ENCODE data around the gene GLTP.
"Not testable (repeated sequence)": the region's sequence is repeated elsewhere in the genome, so short reads cannot be mapped to it uniquely, and the experiment has no call there.

Gene GLTP, protein sequence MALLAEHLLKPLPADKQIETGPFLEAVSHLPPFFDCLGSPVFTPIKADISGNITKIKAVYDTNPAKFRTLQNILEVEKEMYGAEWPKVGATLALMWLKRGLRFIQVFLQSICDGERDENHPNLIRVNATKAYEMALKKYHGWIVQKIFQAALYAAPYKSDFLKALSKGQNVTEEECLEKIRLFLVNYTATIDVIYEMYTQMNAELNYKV

DNA sequence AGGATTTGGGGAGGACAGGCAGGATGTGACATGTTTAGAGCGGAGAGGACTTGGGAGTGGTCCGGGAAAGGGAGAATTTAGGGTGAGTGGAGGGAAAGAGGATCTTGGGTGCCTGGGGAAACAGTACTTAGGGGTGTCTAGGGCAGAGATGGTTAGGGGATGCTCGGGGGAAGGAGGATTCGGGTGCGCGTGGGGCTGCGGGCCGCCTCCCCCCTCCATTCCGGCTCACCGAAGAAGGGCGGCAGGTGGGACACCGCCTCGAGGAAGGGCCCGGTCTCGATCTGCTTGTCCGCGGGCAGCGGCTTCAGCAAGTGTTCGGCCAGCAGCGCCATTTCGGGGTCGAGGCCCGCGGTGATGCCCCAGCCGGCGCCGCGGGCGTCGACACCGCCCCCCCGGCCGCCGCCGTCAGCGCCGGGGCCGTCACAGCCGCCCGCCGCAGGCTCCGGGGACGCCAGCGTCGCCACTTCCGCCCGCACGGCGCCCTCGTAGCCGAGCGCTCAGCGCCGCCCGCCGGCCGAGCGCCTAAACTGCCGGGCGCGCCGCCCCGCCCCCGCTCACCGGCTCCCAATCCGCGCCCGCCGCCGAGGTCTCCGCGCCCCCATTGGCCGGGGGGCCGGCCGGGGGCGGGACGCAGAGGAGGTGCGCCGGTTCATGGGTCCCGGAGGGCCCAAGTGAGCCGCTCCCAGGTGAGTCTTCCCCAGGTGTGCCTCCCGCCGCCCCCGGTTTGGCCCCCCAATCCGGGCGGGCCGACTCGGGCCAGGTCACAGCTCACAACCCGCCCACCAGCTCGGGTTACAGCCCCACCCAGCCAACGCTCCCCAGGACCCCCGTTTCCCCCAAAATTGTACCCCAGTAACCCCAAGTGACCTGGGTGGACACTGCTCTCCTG, at the start of gene GLTP:
TSS of gene GLTP (minus strand) at position 499 of the 889 bp plus-strand sequence. CDS start at position 332, 167 bp downstream.
- DNase-seq: peak in 52 of 56 donors; percentile 16 to 88 (median 67)

DNA sequence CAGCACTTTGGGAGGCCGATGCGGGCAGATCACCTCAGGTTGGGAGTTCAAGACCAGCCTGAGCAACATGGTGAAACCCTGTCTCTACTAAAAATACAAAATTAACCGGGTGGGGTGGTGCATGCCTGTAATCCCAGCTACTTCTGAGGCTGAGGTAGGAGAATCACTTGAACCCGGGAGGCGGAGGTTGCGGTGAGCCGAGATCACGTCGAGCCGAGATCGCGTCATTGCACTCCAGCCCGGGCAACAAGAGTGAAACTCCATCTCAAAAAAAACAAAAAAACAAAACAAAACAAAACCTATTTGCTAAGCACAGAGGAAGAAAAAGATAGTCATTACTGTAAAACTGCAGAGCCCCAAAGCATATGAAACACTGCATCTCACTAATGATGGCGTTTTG, 49.0 kb upstream of the GLTP start:
- not testable (repeated sequence) for DNase-seq

DNA sequence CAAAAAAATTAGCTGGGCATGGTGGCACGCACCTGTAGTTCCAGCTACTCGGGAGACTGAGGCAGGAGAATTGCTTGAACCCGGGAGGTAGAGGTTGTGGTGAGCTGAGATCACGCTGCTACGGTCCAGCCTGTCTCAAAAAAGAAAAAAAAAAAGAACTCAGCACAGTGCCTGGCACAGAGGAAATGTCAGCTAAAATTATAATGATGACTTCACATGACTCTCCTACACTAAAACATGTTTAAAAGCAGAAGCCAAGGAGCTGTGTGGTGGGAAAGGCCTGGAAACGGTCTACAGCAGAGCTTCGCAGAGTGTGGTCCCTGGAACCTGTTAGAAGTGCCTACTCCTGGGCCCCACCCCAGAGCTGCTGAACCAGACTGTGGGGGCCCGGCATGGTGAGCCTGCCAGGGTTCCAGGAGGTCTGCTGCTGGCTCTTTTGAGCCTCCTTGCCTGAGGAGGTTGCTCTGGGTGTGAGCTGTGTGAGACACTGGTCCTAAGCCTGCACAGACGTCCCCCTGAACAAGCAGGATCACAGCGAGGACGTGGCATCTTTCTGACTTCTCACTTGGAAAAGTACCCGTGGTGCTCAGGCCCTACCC, 47.8 kb upstream of the GLTP start:
- no peak for DNase-seq

DNA sequence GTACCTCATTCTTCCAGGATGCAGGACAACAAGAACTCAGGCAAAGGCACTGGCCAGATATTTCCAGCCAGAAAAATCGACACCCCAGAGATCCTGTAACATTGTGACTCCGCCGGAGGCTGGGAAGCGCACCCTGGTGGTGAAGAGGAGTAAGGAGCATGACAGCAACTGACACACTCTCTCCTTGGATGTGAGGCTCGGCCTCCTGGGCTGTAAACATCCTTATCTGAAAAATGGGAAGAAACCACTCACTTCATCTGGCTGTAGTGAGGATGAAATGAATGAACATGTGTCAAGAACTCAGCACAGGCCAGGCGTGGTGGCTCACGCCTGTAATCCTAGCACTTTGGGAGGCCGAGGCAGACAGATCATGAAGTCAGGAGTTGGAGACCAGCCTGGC, 47.3 kb upstream of the GLTP start:
- peak in 1 of 56 donors; percentile 14 for DNase-seq

DNA sequence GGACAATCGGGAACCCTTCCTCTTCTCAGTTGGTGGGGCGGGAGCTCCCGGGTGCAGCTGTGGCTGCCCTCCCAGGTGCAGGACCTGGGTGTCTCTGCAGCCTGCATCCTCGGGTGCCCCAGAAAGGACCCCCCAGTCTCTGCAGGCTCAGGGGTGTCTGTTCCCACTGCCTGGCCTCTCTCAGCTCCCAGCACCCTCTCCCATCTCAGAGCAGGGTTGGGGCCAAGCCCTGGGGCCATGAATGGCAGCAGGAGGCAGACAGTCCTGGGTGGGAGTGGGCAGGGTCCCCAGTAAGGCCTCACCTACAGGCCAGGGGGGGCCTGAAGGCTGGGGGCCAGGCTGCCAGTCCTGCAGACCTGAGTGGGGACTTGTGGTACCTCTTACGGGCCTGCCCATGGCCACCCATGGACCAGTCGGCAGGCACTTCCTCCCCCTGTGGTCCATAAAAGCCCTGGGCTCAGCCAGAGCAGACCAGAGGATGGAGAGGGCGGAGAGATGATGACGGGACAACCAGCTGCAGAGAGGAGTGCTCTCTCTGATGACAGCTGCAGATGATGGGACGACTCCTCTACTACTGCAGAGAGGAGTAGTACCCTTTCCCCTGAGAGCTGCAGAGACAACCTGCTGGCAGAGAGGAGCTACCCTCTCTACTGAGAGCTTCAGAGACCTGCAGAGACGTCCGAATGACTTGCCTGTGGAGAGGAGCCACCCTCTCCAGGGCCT, 46.3 kb upstream of the GLTP start:
- DNase-seq: no peak

DNA sequence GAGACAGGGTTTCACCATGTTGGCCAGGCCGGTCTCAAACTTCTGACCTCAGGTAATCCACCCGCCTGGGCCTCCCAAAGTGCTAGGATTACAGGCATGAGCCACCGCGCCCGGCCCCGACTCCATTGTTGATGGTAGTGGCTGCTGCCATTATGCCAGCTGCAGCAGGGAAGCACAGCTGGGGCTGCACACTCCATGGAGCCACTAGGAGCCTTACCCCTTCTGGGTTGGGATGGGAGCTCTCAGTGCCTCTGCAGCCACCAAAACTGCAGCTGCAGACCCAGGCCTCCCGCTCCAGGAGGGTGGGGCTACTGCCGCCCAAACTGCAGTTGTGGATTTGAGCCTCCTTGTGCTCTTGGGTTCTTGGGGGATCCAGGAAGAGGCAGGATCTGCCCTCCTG, 45.7 kb upstream of the GLTP start:
- no peak for DNase-seq

DNA sequence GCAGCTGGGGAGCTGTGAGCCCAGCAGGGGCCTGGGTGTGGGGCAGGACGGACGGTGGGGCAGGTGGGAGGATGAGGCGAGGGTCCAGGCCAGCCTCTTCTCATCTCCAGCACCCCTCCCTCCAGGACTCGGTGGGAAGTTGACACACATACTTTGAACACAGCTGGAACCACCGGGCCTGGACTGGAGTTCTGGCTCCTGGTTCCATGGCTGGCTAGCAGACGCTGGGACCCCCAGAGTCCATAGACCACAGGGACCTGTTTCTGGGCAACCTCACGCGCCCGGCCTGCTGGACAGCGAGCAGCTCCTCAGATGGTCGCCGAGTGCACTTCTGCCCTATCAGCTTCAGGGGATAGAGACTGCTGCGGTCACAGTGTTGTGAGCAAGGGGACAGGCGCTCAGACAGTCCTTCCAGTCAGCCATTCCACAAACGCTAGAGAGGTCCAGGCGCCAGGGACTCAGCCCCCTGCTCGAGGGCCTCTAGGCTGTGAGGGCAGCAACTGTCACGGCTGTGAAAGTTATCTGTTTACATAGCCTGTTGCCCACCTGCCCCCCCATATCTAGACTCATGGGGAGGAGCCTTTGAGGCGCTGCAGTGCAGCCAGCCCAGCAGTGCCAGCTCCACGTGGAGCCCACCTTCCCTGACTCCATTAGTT, 45.0 kb upstream of the GLTP start:
- DNase-seq: no peak

DNA sequence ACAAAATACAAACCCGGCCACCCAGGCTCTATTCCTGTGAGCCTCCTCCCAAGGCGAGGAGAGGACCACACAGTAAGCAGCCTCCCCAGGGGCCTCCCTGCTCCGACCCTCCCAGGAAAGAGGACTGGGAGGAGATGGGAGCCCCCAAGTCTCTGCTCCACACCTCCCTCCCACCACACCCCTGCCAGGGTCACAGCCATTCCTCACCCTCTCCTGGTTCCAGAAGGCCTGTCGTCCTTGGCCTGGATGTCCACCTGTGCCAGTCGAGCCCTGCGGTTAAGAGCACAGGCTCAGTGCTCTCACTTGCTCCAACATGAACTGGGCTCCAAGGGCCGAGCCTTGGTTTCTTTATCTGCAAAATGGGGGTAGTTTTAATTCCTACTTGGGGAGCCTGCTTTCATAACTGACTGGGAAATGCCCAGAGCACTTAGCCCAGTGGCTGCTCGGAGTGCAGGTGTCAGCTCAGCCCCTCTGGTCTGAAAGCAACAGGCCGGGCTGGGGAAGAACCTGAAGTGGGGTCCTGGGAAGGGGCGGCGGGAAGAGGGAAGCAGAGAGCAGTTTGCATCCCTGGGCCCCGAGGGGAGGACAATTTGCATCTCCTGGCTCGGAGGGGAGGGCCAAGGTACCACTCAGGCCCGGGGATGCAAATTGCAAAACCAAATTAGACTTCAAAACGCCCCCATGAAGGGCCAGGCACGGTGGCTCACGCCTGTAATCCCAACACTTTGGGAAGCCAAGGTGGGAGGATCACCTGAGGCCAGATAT, 43.3 kb upstream of the GLTP start:
- no peak for DNase-seq

DNA sequence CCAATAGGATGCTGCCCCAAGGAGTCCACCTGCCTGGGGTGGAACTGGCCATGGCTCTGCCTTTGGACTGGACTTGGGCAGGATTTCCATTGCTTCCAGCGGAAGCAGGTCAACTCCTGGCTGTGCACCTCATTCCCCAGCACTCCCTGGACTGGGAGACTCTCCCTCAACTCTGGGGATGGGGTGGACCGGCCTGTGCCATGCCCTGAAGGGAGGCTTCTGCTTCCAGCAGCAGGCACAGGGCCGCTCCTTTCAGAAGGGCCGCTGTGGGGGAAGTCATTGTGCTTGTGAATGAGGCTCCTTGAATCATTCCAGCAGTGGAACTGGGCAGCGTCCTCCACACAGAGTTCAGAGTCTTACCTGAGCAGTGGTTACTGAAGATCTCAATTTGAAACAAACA, 42.7 kb upstream of the GLTP start:
- DNase-seq: no peak

DNA sequence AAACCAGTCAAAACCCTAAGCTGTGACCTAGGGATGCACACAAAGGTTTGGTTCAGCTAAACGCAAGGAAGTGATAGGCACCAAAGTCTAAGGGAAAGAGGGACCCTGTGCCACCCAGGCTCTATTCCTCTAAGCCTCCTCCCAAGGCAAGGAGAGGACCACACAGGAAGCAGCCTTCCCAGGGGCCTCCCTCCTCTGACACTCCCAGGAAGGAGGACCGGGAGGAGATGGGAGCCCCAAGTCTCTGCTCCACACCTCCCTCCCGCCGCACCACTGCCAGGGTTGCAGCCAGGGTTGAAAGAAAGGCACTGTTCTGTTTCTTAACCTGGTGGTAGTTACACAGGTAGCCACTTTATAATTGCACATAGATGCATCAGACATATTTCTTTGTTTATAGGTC, 41.6 kb upstream of the GLTP start:
- no peak for DNase-seq

DNA sequence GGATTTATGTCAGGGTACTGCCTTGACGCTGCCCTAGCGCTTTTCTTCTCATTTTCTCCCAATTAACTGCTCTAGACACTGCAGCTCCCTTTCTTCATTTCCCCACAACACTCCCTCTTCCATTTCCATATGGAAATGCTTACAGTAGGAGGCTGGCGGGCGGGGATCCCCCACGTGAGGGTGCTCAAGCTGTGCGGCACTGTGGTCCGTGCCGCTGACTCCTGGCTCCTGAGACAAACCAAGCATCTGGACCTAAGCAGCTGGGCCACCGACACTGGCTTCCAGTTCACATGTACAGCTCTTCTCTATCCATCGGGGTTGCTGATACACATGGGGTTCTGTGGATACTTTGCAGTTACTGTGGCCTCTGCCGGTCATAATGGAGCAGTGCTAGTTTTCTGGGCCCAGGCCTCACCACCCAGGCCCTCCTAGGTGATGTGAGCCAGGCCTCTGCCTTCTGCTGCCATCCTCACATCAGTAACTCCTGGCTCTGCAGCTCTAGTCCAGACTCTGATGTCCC, 40.0 kb upstream of the GLTP start:
- DNase-seq: no peak

DNA sequence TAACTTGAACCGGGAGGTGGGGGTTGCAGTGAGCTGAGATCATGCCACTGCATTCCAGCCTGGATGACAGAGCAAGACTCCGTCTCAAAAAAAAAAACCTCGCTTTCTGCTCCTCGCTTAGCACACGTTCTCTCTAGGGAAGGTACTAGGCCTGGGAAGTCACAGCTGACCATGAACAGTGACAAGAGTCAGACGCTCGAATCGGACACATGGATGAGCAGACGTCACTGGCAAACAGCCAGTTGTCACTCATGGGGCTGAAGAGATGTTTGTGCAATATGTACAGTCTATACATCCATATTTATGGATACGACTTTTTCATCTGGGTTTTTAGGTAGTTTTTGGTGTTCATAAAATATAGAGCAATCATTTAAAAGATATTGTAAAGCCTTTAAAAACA, 39.1 kb upstream of the GLTP start:
- DNase-seq: no peak

DNA sequence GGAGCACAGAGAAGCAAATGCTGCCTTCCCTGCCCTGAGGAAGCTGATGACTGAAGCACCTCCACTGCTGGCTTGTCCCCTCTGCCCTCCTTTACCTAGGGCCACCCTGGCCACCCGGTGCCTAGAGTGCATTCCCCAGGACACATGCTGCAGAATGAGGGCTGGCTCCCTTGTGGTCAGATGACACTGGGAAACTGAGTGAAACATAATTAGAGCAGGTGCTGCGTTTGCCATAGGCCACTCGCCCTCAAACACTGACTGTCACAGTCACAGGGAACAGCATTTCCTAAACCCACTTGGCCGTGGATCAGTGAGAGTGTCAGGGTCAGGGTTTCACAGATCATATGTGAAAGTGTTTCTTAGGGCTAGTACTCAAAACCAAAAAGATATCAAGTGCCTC, 35.7 kb upstream of the GLTP start:
- DNase-seq: no peak

DNA sequence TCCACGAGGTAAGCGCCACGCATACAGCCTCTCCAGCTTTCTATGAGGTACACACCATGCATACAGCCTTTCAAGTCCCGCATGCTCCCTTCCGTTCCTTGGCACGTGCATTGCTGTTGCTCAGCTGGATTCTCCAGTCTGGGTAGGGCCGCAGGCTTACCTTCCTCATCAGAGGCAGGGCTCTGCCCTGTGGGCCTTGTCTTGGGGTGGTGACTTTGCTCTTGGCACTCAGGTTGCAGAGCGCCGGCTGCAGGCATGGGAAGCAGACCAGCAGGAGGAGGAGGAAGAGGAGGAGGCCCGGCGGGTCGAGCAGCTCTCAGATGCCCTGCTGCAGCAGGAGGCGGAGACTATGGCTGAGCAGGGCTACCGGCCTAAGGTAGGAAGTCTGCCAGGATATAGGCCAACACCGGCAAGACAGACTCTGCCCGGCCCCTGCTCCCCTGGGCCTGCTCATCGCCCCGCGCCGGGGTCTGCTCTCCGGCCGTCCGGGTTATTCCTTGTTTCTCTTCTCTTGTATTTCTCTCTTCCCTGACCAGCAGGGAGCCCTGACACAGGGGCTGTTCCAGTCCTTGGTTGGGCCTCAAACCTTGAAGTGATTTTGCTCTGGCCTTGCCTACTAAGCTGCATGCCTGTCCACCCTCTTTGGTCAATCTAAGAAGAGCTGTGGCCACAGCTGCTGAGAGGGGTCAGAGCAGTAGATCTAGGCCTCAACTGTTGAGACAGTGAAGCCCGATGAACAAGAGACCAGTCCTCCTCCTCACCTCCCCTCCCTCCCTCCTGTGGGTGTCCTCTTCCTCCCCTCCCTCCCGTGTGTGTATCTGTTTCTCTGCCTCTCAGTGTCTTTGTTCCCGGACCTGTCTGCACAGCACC, 35.1 kb upstream of the GLTP start:
- no peak for DNase-seq

DNA sequence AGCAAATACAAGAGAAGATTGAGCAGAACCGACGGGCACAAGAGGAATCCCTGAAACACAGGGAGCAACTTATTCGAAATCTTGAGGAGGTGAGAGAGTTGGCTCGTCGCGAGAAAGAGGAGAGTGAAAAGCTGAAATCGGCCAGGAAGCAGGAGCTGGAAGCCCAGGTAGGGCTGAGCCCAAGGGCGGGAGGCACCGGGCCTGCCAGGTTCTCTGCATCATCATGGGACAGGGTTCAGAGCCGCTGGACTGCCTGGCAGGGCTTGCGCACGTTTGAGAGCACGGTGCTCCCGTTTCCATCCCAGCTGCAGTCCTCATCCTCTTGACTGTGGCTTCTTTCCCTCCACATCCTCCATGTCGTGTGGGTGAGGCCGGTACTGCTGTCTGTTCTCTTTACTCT, 34.1 kb upstream of the GLTP start:
- DNase-seq: no peak

DNA sequence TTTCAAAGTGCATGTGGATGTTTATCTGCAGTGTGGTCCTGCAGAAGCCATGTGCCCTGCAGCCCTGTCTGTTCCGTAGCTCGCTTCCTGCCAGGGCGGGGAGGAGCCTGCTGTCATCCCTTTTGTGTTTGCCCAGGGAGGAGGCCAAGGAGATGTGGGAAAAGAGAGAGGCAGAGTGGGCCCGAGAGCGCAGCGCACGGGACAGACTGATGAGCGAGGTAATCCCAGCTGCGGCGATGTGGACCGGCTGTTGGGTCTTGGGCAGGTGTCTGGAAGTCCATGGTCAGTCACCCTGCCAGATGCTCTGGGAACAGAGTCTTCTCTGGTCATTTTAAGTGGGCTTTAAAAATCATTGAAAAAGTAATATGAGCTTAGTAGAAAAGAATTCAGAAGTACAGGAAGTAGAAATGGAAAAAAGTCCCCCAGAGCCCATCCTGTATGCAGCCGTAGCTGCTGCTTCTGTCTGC, 32.5 kb upstream of the GLTP start:
- no peak for DNase-seq

DNA sequence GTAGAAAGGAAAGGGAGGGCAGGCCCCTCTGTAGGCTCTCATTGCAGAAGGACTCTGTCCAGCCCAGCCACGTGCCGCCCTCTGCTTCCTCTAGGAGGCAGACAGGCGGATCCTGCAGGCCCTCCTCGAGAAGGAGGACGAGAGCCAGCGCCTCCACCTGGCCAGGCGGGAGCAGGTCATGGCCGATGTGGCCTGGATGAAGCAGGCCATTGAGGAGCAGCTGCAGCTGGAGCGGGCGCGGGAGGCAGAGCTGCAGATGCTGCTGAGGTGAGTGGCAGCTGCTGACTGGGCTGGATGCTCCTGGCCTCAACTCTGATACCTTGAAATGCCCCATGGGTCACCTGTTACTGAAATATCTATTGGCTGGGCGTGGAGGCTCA, 30.6 kb upstream of the GLTP start:
- DNase-seq: no peak

DNA sequence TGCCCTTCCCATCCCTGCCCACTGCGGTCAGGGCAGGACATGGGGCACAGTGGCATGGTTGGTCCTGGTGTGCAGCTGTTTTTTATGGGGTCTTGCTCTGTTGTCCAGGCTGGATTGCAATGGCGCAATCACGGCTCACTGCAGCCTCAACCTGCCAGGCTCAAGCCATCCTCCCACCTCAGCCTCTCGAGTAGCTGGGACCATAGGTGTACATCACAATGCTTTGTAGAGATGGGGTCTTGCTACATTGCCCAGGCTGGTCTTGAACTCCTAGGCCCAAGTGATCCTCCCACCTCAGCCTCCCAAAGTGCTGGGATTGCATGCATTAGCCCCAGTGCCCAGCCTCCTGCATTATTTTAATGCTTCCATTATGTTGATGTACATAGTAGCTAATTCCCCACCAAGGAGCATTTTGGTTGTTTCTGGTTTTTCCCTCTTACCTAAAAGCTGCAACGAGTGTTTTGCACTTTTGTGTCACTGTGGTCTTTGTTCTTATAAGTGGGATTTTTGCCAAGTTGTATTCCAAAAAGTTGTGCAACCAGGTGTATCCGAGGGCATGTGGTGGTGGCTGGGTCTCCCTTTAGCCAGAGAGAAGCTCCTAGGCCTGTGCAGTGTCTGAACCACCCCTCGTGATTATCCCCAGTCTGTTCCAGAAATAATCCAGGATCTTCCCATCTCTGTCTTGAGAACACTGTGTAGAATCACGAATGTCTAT, 30.1 kb upstream of the GLTP start:
- DNase-seq: no peak

DNA sequence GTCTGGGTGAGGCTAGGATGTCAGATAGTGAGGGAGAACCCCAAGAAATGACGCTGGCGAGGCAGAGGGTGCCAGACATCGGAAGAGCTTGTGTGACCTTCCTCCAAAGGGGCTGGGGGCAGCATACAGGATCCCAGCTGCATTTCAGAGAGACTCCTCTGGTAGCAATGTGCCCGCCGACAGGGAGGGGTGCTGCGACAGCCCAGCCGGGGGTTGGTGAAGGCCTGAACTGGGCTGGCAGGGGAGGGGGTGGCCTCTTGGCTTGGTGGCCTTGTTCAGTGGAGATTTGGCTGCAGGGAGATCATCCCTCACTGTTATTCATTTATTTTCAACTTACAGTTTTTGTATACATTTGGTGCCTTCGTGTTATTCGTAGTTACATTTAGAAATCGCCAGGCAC, 25.0 kb upstream of the GLTP start:
- DNase-seq: no peak
